HG03575 (cell line): Measurements from ENCODE around the gene SPDEF.

Experiments
- ATAC-seq: cut with Tn5 transposase; IDR thresholded peaks from one replicate; pipeline ENCODE4 v1.9.1; 2021; ENCODE audit not compliant: unreplicated experiment, insufficient number of reproducible peaks, low FRiP score; ENCODE audit errors: extremely low read depth

Gene SPDEF

DNA sequence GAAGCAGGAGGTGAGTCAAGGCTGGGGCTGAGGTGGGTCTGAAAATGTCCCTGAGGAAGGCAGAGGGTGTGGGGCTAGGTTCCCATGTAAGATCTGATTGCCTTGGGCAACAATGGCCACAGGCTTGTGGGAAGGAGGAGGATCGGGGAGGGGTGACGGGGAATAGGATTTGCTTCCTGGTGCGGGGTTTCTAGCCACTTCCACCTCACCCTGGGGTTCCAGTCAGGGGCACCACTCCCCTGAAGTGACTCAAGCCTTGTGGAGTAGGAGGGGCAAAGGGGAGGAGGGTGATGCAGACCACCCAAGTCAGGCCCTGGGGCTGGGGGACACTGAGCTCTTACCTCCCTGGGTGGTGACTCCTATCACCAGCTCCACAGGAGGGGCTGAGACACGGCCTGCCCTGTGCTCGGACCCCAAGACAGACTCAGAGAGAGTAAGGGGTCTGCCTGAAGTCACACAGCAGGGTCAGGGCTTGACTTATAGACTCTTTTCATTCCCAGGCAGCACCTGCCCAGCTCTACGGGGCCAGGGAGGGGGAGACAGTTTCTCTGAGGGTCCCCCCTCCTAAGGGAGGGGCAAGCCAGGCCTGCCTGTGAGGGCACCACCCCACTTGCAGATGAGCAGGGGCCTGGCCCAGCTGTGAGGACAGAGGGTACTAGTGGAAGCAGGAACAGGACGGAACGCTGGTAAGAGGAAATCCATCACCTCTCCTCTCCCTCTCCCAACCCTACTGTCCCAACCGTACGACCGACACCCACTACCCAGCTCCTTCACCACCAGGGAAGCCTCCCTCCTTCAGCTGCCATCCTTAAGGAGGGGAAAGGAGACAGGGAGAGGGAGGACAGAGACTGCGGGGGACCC lies 12.4 kb upstream of the SPDEF start:
- no peak for ATAC-seq

DNA sequence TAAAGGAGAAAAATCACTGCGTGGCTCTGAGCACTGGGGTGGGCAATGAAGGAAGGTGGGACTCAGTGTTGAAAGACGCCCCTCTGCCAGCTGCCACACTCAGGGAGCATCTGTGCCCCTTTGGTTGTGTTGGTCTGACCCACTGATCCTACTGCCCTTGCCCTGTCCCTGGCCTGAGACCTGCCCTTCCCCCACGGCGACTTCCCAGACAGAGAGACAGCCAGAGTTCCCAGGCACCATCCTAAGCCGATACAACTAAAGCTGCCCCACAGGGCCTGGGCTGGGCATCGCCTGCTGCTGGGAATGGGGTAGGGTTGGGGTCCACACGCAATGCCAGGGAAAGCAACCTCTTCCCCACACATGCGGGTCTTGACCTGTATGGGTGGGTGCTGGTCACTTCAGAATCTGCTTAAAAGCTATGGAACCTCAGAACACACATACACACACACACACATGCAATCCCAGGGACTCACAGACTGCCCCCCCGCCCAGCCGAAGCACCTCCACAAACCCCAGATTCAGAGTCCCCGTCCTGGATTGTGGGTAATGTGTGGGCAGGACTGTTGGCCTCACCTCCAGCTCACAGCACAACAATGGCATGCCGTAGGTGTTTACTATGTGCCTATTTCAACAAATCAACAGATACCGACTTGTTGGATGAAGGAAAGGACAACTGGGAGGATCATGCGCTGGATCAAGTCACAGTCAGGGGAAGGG lies 10.9 kb upstream of the SPDEF start:
- no peak for ATAC-seq

DNA sequence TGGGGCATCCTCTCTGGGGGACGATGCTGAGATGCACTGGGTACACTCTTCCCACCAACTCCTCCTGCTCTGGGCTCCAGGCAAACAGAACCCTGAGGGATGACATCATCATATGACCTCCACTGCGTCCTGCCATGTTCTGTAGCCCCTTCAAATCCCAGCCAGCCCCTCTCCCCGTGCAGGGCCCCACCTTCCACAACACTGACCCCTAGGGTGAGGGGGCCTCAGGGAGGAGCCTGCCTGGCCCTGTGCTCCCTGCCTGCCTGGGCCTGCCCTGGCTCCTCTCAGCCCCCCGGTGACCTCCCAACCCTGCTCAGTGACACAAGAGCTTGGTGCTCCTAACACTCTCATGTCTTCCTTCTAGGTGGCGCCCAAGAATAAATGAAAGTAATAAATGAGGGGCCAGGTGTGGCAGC lies 9.6 kb upstream of the SPDEF start:
- no peak for ATAC-seq

DNA sequence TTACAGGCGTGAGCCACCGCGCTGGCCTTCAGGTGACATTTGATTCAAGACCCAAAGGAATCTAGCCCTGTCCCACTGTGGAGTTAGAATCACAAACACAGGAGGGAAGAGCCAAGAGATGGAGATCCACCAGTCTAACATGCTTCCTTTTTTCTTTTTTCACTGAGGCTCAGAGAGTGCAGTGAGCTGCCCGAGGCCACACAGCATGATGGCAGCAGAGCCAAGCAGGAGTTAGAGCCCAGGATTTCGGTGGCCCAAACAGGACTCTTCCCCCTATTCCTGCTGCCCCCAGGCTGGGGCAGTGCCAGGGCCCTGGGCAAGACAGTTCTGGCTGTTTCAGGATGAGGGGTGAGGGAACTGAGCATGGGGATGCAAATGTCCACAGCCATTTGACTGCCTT lies 8.1 kb upstream of the SPDEF start:
- no peak for ATAC-seq

DNA sequence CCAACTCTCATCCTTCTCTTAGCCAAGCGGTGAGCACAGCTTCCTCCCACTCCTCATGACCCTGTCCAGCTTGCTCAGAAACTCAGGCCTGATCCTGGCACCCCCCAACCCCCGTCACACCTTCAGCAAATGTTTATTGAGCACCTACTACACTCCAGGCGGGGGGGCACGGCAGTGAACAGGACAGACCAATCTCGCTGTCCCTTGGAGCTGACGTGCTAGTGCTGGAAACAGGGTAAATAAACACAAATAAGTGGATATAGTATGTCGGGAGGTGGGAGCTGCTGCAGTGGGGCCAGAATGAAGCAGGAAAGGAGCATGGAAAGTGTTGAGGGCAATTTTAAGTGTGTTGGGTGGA lies 7.4 kb upstream of the SPDEF start:
- no peak for ATAC-seq

DNA sequence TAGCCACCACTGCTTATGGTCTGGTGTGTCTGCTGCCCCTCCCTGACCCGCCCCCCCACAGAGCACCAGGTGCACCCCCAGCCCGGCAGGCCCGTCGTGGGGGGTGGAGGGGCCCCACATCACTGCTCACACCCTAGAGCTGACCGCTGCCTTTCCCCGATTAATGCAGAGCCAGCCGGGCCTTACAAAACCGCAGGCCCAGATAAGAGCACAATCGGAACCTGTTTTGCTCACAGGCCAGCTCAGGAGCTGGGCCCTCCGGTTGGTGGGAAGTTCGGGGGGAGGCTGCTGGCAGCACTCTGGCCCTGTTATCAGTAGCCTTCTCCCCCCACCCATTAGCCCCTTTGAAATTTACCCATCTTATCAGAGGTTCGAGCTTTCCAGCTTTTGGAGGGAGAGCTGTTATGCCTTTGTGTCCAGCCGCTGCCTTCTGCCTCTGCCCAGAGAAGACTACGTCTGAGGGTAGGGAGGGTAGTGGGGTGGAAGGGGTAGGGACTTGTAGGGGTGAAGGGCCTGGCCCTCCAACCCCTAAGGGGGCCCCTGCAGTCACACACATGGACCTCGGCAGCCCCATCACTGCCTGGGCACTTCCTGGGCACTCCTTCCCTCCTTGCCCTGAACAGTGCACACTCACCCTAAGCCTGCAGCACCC lies 6.9 kb upstream of the SPDEF start:
- no peak for ATAC-seq

DNA sequence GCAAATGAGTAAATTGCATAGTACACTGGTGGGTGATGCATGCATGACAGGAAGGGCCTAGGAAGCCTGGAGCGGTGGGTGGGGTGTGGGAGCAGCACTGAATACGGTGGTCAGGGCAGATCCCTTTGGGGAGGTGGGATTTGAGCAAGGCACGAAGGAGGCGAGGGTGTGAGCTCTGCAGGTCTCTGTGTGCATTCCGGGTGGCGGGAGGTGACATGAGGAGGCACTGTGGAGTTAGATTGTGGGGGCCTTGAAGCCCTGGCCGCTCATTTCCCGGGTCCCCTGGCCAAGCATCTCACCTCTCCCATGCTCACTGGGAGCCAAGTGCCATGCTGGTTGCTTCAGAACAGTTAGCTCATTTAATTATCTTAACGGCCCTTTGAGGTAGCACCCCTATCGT lies 6.2 kb upstream of the SPDEF start:
- no peak for ATAC-seq

DNA sequence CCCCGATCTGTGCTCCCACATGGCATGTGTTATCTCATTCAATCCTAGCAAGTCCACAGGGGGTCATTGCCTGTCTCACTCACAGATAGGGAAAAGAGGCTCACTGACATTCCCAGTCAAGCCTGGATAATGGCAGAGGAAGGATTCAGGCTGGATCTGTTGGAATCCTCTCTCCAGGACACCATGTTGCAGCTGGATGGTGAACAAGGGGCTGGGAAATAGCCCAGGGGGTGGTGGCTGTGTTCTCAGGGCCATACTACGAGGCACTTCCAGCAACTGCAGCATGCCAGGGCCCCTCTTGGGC lies 5.0 kb upstream of the SPDEF start:
- ATAC-seq = no peak

DNA sequence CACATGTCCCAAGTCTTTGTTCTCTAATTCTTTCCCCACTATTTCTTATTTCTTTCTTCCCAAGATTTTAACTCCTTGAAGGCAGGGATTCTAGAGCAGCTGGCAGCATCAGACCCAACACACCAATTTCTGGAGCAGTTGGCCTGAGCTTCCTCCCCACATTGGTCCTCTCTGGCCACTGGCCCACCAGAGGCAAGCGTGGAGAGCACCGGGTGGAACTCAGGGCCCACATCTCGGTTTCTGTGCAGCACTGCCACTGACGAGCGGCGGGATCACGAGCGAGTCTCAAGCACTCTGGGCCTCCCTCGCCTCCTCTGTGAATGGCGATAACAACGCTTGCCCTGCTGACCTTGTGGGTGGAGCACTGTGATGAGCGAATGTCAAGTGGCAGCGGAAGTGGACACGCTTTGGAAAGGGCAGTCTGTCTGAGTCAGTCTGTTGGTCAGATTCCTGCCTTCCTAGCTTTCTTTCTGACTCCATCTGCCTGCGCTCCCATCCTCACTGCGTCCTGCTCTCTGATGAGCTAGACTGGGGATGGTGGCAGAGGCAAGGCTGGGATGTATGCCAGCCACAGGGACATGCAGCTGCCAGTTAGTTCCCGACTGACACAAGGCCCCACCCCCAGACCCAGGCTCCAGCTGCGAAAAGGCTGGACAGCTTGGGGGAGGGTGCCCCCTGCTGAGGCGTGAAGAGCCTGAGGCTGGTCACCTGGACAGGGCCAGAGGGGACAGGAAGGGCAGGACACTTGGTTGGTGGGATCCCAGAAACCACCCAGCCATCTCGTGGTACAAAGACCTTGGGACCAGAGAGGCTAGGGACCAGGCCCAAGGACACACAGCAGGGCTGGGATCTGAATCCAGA lies 4.5 kb upstream of the SPDEF start:
- no peak for ATAC-seq

DNA sequence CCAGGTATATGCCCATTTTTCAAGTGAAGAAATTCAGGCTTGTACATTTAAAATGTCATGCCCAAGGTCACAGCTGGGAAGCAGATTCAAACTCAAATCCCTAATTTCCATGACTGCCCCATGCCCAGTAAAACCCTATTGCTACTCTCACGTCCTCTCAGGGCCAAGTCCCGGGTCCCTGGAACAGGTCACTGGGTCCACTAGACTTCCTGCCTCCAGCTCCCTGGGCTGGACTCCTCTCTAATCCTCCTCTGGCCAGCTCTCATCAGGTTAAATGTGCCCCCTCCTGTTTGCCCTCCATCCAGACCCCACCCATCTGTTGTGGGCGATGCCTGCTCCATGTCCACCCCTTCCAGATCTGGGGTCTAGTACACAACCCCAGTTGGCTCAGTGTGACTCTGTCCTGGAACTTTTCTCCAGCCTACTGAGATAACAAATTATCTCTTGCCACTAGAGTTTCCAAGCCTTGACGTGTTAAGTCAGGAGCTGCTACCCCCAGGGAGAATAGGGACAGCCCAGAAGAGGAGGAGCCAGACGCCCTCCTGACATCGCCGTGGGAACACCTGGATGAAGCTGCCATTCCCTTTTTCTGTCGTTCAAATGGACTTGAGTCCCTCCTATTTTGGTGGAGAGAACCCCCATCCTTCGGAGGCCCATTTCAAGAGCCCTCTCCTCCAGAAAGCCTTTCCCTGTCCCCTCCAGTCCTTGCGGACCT lies 3.7 kb upstream of the SPDEF start:
- ATAC-seq = no peak

DNA sequence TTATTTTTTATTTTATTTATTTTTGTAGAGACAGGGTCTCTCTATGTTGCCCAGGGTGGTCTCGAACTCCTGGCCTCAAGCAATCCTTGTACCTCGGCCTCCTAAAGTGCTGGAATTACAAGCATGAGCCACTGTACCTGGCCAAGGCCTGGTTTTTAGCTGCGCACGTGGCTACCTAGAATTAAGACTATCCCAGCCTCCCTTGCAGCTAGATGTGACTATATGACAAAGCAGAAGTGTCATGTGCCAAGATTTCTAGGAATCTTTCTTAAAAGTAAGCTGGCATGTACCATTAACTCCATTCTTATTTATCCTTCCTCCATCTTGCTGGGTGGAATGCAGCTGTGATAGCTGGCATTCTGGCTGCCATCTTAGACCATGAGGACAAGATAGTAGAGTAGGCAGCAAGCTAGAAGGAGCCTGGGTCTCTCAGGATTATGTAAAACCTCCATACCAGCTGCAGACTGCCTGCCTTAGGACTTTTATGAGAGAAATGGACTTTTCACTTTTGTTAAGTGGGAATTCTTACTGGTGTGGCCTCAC lies 2.1 kb upstream of the SPDEF start:
- ATAC-seq = no peak

DNA sequence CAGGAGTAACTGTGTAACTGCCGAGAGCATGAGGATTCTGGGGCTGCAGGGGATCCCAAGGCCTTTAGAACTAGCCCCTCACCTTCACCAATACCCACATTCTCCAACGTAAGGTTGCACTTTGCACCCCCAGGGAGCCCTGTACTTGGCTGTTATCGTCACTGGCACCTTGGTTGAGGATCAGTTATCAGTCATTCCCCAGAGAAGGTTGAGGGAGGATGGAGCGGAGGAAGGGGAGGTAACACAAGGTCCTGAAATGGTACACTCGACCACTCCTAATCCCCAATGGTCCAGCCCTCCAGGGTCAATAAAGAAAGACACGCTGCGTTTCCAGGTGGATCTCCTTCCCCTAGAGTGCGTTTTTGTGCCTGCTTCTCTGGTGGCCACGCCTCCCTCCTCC lies 1.1 kb upstream of the SPDEF start:
- ATAC-seq = no peak

DNA sequence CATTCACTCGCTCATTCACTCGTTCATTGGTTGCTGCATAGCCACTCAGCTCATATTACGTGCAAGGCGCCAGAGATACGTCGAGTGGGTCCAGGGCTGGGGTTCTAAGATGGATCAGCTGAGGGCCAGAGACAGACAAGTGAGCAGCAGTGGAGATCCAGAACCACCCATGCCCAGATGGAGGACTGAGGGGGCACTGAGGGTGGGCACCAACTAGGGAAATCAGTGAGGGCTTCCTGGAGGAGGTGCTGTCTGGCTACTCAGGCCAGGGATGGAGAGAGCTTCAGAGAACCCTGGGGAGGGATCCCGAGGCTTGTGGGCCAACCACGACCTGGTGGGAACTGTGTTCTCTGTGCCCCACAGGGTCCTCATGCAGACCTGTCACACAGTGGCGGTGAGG lies 364 bp upstream of the SPDEF start:
- ATAC-seq = no peak

DNA sequence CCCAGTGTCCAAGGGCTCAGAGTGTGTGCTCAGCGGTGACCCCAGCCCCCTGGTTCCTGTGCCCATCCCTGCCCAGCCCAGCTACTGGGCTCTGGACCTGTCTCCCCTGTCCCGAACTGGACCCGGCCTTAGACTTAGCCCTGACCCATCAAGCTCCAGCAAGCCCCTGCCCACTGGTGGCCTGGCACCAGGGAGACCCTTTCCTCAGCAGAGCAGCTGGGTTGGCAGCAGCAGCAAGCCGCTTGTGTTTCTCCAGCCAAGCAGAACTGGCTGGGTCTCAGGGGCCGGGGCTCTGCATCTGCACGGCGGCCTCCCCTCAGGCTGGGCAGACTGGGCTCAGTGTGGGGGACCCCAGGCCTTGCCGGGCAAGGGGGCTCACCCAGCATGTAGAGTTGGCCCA lies 801 bp downstream of the SPDEF start:
- no peak for ATAC-seq

DNA sequence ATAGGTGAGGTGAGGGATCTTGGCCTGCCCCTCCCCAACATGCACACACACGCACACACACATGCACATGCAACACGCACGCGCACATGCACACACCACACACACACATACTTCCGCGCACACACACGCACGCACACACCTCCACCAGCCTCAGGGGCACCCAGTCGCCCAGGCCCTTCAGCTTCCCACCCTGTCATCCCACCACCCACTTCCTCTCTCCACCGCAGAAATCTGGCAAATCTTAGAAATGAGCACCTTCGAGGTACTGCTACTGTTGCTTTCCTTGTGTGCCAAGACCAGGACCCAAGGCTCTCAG lies 1.2 kb downstream of the SPDEF start:
- no peak for ATAC-seq

DNA sequence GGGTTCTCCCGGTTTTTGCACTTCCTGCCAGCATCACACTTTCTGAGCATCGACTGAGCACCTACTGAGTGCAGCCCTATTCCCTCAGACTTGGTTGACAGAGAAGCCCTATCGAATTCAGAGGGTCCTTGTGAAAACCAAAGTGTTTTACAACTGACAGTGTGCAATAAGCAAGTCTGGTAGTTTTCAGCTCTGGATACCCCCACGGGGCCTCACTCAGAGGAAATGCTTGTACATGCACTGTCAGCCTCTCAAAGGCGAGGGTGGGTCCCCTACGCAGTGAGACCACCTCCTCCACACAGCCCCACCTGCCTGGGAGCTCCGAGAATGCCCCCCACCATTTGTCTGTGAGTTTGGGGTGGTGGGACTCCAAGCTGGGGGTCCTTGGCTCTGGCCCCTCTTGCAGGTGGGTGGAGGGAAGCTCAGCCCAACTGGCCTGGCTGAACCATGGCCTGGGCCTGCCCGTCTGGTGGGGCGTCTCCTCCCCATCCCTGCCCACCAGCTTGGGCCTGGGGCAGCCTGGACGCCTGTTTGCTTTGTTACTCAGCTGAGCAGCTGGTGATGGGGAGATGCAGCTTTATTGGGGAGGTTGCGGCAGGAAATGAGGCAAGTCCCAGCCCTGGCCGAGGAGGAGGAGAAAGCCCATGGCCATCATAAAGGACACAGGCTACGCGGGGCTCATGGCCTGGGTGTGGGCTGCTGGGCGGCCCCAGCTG lies 1.7 kb downstream of the SPDEF start:
- no peak for ATAC-seq

DNA sequence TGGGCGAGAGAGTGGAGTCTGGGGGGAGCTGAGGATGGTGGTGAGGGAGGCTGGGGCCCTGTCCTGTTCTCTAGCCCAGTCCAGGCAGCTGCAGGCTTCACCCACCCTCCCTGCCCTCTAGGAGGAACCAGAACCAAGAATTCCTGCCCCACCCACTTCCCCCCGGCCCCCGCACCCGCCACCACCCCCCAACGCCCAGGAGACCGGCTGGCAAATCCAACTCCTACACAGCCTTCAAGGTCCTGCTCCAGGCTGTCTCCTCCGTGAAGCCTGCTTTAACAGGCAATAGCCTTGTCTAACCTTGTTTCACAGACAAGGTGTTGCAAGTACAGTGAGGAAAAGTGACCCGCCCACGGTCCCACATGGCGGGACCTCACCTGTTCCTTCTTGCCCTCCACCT lies 2.4 kb downstream of the SPDEF start:
- ATAC-seq = no peak

DNA sequence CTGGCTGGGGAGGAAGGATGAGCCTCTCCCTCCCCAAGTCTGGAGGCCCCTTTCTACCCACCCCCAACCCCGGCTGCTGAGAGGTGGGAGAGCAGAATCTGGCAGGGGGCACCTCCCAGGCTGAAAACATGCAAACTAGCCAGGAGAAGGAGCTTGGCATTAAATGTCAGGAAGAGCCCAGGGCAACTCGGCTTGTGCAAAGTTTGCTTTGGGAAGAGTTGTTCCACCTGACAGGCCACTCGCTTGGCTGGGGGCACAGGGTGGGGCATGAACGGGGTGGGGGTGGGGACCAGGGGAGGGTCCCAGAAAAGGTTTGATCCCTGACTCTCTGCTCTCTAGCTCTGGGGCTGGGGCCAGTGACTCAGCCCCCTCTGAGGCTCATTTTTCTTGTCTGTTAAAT lies 3.0 kb downstream of the SPDEF start:
- ATAC-seq = no peak
